ENCODE results near the gene PHACTR1.
"Not testable (repeated sequence)": the region's sequence is repeated elsewhere in the genome, so short reads cannot be mapped to it uniquely, and the experiment has no call there.

PHACTR1 gene

GRCh38 chr6:13239530-13240455 lies 523.2 kb downstream of the PHACTR1 start:
- no peak for DNase-seq (ENCODE audit: low read depth)

- DNase-seq (ENCODE audit: low read depth) = no peak
These were observed 524.8 kb downstream of the PHACTR1 start for GRCh38 chr6:13241364-13241763.

- DNase-seq (ENCODE audit: low read depth) = no peak
These were observed 525.6 kb downstream of the PHACTR1 start for GRCh38 chr6:13242178-13242577.

GRCh38 chr6:13242590-13242989 lies 526.0 kb downstream of the PHACTR1 start:
- no peak for DNase-seq (ENCODE audit: low read depth)

GRCh38 chr6:13243033-13243432 lies 526.5 kb downstream of the PHACTR1 start:
- no peak for DNase-seq (ENCODE audit: low read depth)

- not testable (repeated sequence) for DNase-seq (ENCODE audit: low read depth)
These were observed 527.2 kb downstream of the PHACTR1 start for GRCh38 chr6:13243745-13244144.

GRCh38 chr6:13247627-13248026 lies 531.1 kb downstream of the PHACTR1 start:
- no peak for DNase-seq (ENCODE audit: low read depth)

GRCh38 chr6:13248053-13248452 lies 531.5 kb downstream of the PHACTR1 start:
- no peak for DNase-seq (ENCODE audit: low read depth)

- no peak for DNase-seq (ENCODE audit: low read depth)
These were observed 532.0 kb downstream of the PHACTR1 start for GRCh38 chr6:13248584-13248985.

- no peak for DNase-seq (ENCODE audit: low read depth)
These were observed 532.4 kb downstream of the PHACTR1 start for GRCh38 chr6:13248994-13249393.

- DNase-seq (ENCODE audit: low read depth) = no peak
These were observed 533.2 kb downstream of the PHACTR1 start for GRCh38 chr6:13249817-13250216.

GRCh38 chr6:13250703-13251102 lies 534.1 kb downstream of the PHACTR1 start:
- no peak for DNase-seq (ENCODE audit: low read depth)

- no peak for DNase-seq (ENCODE audit: low read depth)
These were observed 534.7 kb downstream of the PHACTR1 start for GRCh38 chr6:13251242-13251641.

- no peak for DNase-seq (ENCODE audit: low read depth)
These were observed 536.2 kb downstream of the PHACTR1 start for GRCh38 chr6:13252790-13253189.

- DNase-seq (ENCODE audit: low read depth) = no peak
These were observed 536.7 kb downstream of the PHACTR1 start for GRCh38 chr6:13253272-13253671.

GRCh38 chr6:13256266-13257001 lies 539.9 kb downstream of the PHACTR1 start:
- DNase-seq (ENCODE audit: low read depth) = no peak

- DNase-seq (ENCODE audit: low read depth) = no peak
These were observed 542.8 kb downstream of the PHACTR1 start for GRCh38 chr6:13259393-13259792.

- DNase-seq (ENCODE audit: low read depth) = no peak
These were observed 543.6 kb downstream of the PHACTR1 start for GRCh38 chr6:13260101-13260598.

- DNase-seq (ENCODE audit: low read depth) = no peak
These were observed 544.3 kb downstream of the PHACTR1 start for GRCh38 chr6:13260831-13261230.

GRCh38 chr6:13261464-13261994 lies 545.0 kb downstream of the PHACTR1 start:
- no peak for DNase-seq (ENCODE audit: low read depth)

GRCh38 chr6:13262302-13263230 lies 546.0 kb downstream of the PHACTR1 start:
- DNase-seq (ENCODE audit: low read depth) = no peak

GRCh38 chr6:13263669-13264068 lies 547.1 kb downstream of the PHACTR1 start:
- no peak for DNase-seq (ENCODE audit: low read depth)
